HepG2 (cell line): ENCODE results near the gene TULP4. TPM values are rescaled to one million over a fixed set of nuclear protein-coding genes. Genes with fewer than 3 reads are reported as not detected.

Source experiments
- ATAC-seq: fragments of 200-7000 bp; cut with Tn5 transposase; 3 replicates; pipeline ENCODE4 v1.9.1; 2020; ENCODE audit warnings: mild to moderate bottlenecking, moderate library complexity
- BruUV-seq: library from RNA; stranded (reverse); fragments of 400-500 nt; replicated peaks from 2 replicates; lab custom pipeline; 2021; lab: Mats Ljungman, UMichigan
- CTCF ChIA-PET: fragments of 300-600 bp; formaldehyde crosslinking; extraction: SDS; loops from one replicate; lab custom pipeline; 2021; ENCODE audit warnings: low total read pairs, inconsistent platforms, low intra/inter-chr PET ratio; lab: Yijun Ruan, JAX
- POLR2A ChIA-PET: fragments of 350-600 bp; sonication (Branson Sonifier 250); formaldehyde crosslinking; loops from one replicate; lab custom pipeline; 2020; ENCODE audit warnings: antibody characterized with exemption, inconsistent platforms; lab: Yijun Ruan, JAX
- DNase-seq: peaks from one replicate; pipeline ENCODE4 v3.0.0-alpha.2; 2015; ENCODE audit warnings: low spot score
- FAIRE-seq: peaks from 3 replicates; lab custom pipeline; 2011; peaks lifted over from hg19 to GRCh38; lab: Jason Lieb, UNC
- H2AFZ ChIP-seq: one replicate; pipeline ENCODE4 v1.6.1; 2011; ENCODE audit warnings: low read length, inconsistent platforms
- H3K27ac ChIP-seq: fragments of 300-600 bp; 3 replicates; pipeline ENCODE4 v1.8.0; 2011; ENCODE audit warnings: mixed run types, mild to moderate bottlenecking, mixed read lengths, low read length, inconsistent platforms; ENCODE audit not compliant: insufficient read depth; ENCODE audit errors: extremely low read length
- H3K27me3 ChIP-seq, 2 experiments: fragments of 200-600 bp in 1 of 2; 2 replicates in 1 of 2; 3 replicates in 1 of 2; pipeline versions ENCODE4 v1.6.0 to v1.8.0; 2011; ENCODE audit warnings: low read length in 2 of 2, mild to moderate bottlenecking in 2 of 2, moderate library complexity in 2 of 2, inconsistent platforms in 1 of 2; ENCODE audit not compliant: insufficient read depth in 2 of 2, control insufficient read depth in 1 of 2
- H3K36me3 ChIP-seq, 2 experiments: fragments of 200-600 bp in 1 of 2; replicated peaks in 1 of 2; 2 replicates in 1 of 2; 3 replicates in 1 of 2; pipeline versions ENCODE4 v1.5.1 to v1.8.0; 2011; ENCODE audit warnings: low read length in 2 of 2, inconsistent platforms in 1 of 2; ENCODE audit not compliant: insufficient read depth in 2 of 2, control insufficient read depth in 1 of 2
- H3K4me1 ChIP-seq: 2 replicates; pipeline ENCODE4 v1.5.1; 2012; ENCODE audit warnings: low read length, inconsistent platforms; ENCODE audit not compliant: insufficient read depth
- H3K4me2 ChIP-seq: 2 replicates; pipeline ENCODE4 v1.6.0; 2011; ENCODE audit warnings: low read depth, low read length, inconsistent platforms
- H3K4me3 ChIP-seq, 3 experiments: fragments of 200-600 bp in 1 of 3; sonication (generic), shearing (Covaris generic) in 1 of 3; replicated peaks in 1 of 3; 2 replicates each; pipeline ENCODE4 v1.5.1; 2011 to 2016; ENCODE audit warnings: low read length in 3 of 3, inconsistent platforms in 2 of 3, low read depth in 2 of 3, mild to moderate bottlenecking in 2 of 3, control low read depth in 1 of 3, mixed read lengths in 1 of 3; ENCODE audit not compliant: insufficient read depth in 1 of 3
- H3K79me2 ChIP-seq: one replicate; pipeline ENCODE4 v1.6.1; 2011; ENCODE audit warnings: low read length, inconsistent platforms; ENCODE audit not compliant: insufficient read depth
- H3K9ac ChIP-seq: 2 replicates; pipeline ENCODE4 v1.6.0; 2011; ENCODE audit warnings: mild to moderate bottlenecking, low read depth, low read length, inconsistent platforms; ENCODE audit not compliant: insufficient read depth
- H3K9me3 ChIP-seq: 2 replicates; pipeline ENCODE4 v1.5.1; 2012; ENCODE audit warnings: mild to moderate bottlenecking, low read length
- H4K20me1 ChIP-seq: 2 replicates; pipeline ENCODE4 v1.6.0; 2011; ENCODE audit warnings: inconsistent platforms, mild to moderate bottlenecking, low read length, moderate library complexity; ENCODE audit not compliant: insufficient read depth
- ARNT2 ChIP-seq: sonication (generic); formaldehyde crosslinking; IDR thresholded peaks from 2 replicates; pipeline ENCODE4 v1.8.0; 2022; ENCODE audit warnings: mild to moderate bottlenecking, low read depth, missing genetic modification reagents, moderate library complexity
- BRF2 ChIP-seq: sonication (generic); formaldehyde crosslinking; IDR thresholded peaks from 2 replicates; pipeline ENCODE4 v1.8.1; 2022; ENCODE audit warnings: mild to moderate bottlenecking, missing genetic modification reagents
- EHMT2 ChIP-seq: fragments of 200-600 bp; sonication (generic); IDR thresholded peaks from 2 replicates; pipeline ENCODE4 v1.7.0; 2017; ENCODE audit warnings: antibody characterized with exemption, low read depth, low read length, borderline replicate concordance
- MATR3 ChIP-seq: sonication (generic); formaldehyde crosslinking; IDR thresholded peaks from 2 replicates; pipeline ENCODE4 v1.4.0; 2020; ENCODE audit warnings: missing genetic modification reagents
- MEIS1 ChIP-seq: sonication (generic); formaldehyde crosslinking; IDR thresholded peaks from 2 replicates; pipeline ENCODE4 v1.9.0; 2021; ENCODE audit warnings: mild to moderate bottlenecking, missing genetic modification reagents, moderate library complexity, borderline replicate concordance
- NR2F6 ChIP-seq, 2 experiments: IDR thresholded peaks; 2 replicates each; pipeline ENCODE4 v1.6.1; 2016; ENCODE audit warnings: antibody characterized with exemption in 1 of 2, mild to moderate bottlenecking in 1 of 2
- NR3C1 ChIP-seq: sonication (generic); formaldehyde crosslinking; IDR thresholded peaks from 2 replicates; pipeline ENCODE4 v1.4.0; 2020; ENCODE audit warnings: missing genetic modification reagents
- PHF8 ChIP-seq: sonication (generic); formaldehyde crosslinking; IDR thresholded peaks from 2 replicates; pipeline ENCODE4 v1.5.0; 2020; ENCODE audit warnings: missing genetic modification reagents
- RXRB ChIP-seq: IDR thresholded peaks from 2 replicates; pipeline ENCODE4 v1.6.1; 2016; ENCODE audit warnings: borderline replicate concordance, missing genetic modification reagents, missing compliant biosample characterization
- SMAD3 ChIP-seq: sonication (generic); formaldehyde crosslinking; IDR thresholded peaks from 2 replicates; pipeline ENCODE4 v1.4.0; 2020; ENCODE audit warnings: missing genetic modification reagents
- ZBTB42 ChIP-seq: sonication (generic); formaldehyde crosslinking; IDR thresholded peaks from 2 replicates; pipeline ENCODE4 v1.5.0; 2020; ENCODE audit warnings: mild to moderate bottlenecking, missing genetic modification reagents
- ZHX1 ChIP-seq: sonication (generic); formaldehyde crosslinking; IDR thresholded peaks from 2 replicates; pipeline ENCODE4 v1.8.1; 2022; ENCODE audit warnings: low read depth, mild to moderate bottlenecking, missing genetic modification reagents
- ZNF230 ChIP-seq: sonication (generic); formaldehyde crosslinking; IDR thresholded peaks from 2 replicates; pipeline ENCODE4 v1.4.0; 2020; ENCODE audit warnings: mild to moderate bottlenecking, missing genetic modification reagents
- ZNF44 ChIP-seq: sonication (generic); formaldehyde crosslinking; IDR thresholded peaks from 2 replicates; pipeline ENCODE4 v1.5.1; 2020; ENCODE audit warnings: mild to moderate bottlenecking, missing genetic modification reagents
- ZNF605 ChIP-seq: sonication (generic); formaldehyde crosslinking; IDR thresholded peaks from 2 replicates; pipeline ENCODE4 v1.8.0; 2022; ENCODE audit warnings: mild to moderate bottlenecking, missing genetic modification reagents
- WGBS: methylation state at CpG from one replicate; pipeline ENCODE4 v1.1.6; 2017; ENCODE audit warnings: low lambda C conversion rate; 5-methylcytosine and 5-hydroxymethylcytosine counted together
- in situ Hi-C: cut with HindIII; loops from 2 replicates; pipeline ENCODE4 v1.10.0; 2017; ENCODE audit warnings: low pct_unique_long_range_greater_than_20kb; ENCODE audit not compliant: extremely low pct_ligation_motif_present
- intact Hi-C: fragments of 100-400 bp; cut with micrococcal nuclease; formaldehyde crosslinking; loops from one replicate; pipeline ENCODE4 v1.10.0; 2022; ENCODE audit not compliant: unreplicated experiment
- polyA plus RNA-seq, 8 experiments: library from polyadenylated mRNA; depleted of rRNA in 3 of 8; stranded (reverse) in 7 of 8; unstranded in 1 of 8; fragments of >200 nt; fragmentation: Illumina TruSeq in 4 of 8; extraction: Trizol in 4 of 8; gene quantifications; 2 replicates each; pipeline versions ENCODE4 v1.2.1 to v1.2.3, GENCODE V29; 2011 to 2016; ENCODE audit warnings: low read depth in 4 of 8, missing spikeins in 1 of 8, mixed read lengths in 1 of 8; ENCODE audit not compliant: insufficient read depth in 1 of 8
- total RNA-seq, 5 experiments: library from RNA; depleted of rRNA; stranded (reverse); fragments of >200 nt; fragmentation: Illumina TruSeq; extraction: Trizol; gene quantifications; 2 replicates each; pipeline ENCODE4 v1.2.3, GENCODE V29; 2016; ENCODE audit warnings: low read depth in 1 of 5

Gene TULP4
- total and polyA plus RNA-seq, 2 of the 13 experiments (the other 11 are each of a cell fraction or from before 2014, with no cell fraction given) = 21.1 to 122 TPM

- ATAC-seq (no peak), DNase-seq (no peak), FAIRE-seq (no peak)
- H2AFZ ChIP-seq = no peak overlapping the region
- H3K9ac ChIP-seq = no peak overlapping the region
- no peaks in the 10 kb centered on the region for H3K4me1 ChIP-seq
- no peaks in the 10 kb centered on the region for H4K20me1 ChIP-seq
- intact Hi-C loops (no loop called here), in situ Hi-C loops (no loop called here)
- H3K27ac ChIP-seq = no peak overlapping the region
- no TSS peak for BruUV-seq
- CTCF ChIA-PET = no interaction called here
- H3K4me3 ChIP-seq = no peak overlapping the region
- no peak overlapping the region for H3K4me2 ChIP-seq
- POLR2A ChIA-PET = interaction anchor here (0.7 to 1.0 kb wide), 2 partner anchors 229 to 793 kb away, joined by 3 read pairs; partner anchors contain the start of gene DYNLT1
- H3K27me3 ChIP-seq = no peaks in the 10 kb centered on the region
- TF ChIP-seq ZNF605 (no peak), ZBTB42 (CRISPR knock-in tag) (no peak), NR2F6 (IDR thresholded peaks at IDR 0.05) (no peak), NR2F6 (CRISPR knock-in tag; IDR thresholded peaks at IDR 0.05) (no peak), BRF2 (CRISPR knock-in tag) (no peak), MEIS1 (CRISPR knock-in tag) (no peak)
- no peaks in the 10 kb centered on the region for H3K9me3 ChIP-seq
- peaks cover 1% of the 10 kb centered on the region for H3K79me2 ChIP-seq
- 88% methylated on average over 7 of the region's 7 CpGs for WGBS
- H3K36me3 ChIP-seq = peaks cover 22 to 53% of the 10 kb centered on the region in 2 experiments
These were observed 103.4 kb downstream of the TULP4 start for GRCh38 chr6:158415666-158416065.

- WGBS = 93% methylated on average over 4 of the region's 4 CpGs
- no peak; the same call in 2 of the 3 replicates for ATAC-seq
- no peaks in the 10 kb centered on the region for H4K20me1 ChIP-seq
- H3K4me1 ChIP-seq = no peaks in the 10 kb centered on the region
- H3K9ac ChIP-seq = no peak overlapping the region
- BruUV-seq = no TSS peak
- no peaks in the 10 kb centered on the region for H3K79me2 ChIP-seq
- no peak for DNase-seq
- intact Hi-C loops = no loop called here
- no peak overlapping the region for H3K4me3 ChIP-seq
- no peak for FAIRE-seq
- H3K9me3 ChIP-seq = no peaks in the 10 kb centered on the region
- H3K36me3 ChIP-seq = peaks cover 21 to 53% of the 10 kb centered on the region in 2 experiments
- H3K27ac ChIP-seq = no peak overlapping the region
- no peak overlapping the region for H2AFZ ChIP-seq
- in situ Hi-C loops = no loop called here
- POLR2A ChIA-PET = no interaction called here
- H3K4me2 ChIP-seq = no peak overlapping the region
- CTCF ChIA-PET = no interaction called here
- no peaks in the 10 kb centered on the region for H3K27me3 ChIP-seq
- TF ChIP-seq ARNT2 (CRISPR knock-in tag) (no peak), ZNF230 (CRISPR knock-in tag) (no peak), PHF8 (CRISPR knock-in tag) (no peak), MATR3 (CRISPR knock-in tag) (no peak), RXRB (CRISPR knock-in tag) (no peak), ZNF44 (CRISPR knock-in tag) (no peak), NR3C1 (CRISPR knock-in tag) (no peak), ZHX1 (CRISPR knock-in tag) (no peak), EHMT2 (no peak), SMAD3 (CRISPR knock-in tag) (no peak)
These were observed 104.9 kb downstream of the TULP4 start for GRCh38 chr6:158416883-158417759.
